WERI-Rb-1 (cell line): Measurements from ENCODE around the gene TM9SF3.

Source experiments
- DNase-seq: peaks from one replicate; pipeline ENCODE4 v3.0.0-alpha.2; 2020
- H3K27ac ChIP-seq: fragments of 250-450 bp; sonication (Bioruptor Pico); 2 replicates; pipeline ENCODE4 v1.5.1; 2020; ENCODE audit warnings: mild to moderate bottlenecking, moderate library complexity
- H3K27me3 ChIP-seq: fragments of 250-450 bp; sonication (Bioruptor Pico); 2 replicates; pipeline ENCODE4 v1.5.1; 2021; ENCODE audit warnings: mild to moderate bottlenecking, low read depth, moderate library complexity; ENCODE audit not compliant: insufficient read depth, severe bottlenecking
- H3K36me3 ChIP-seq: fragments of 250-450 bp; sonication (Bioruptor Pico); 2 replicates; pipeline ENCODE4 v1.5.1; 2020; ENCODE audit warnings: mild to moderate bottlenecking, moderate library complexity
- H3K4me3 ChIP-seq: 2 replicates; pipeline ENCODE4 v1.5.1; 2011; ENCODE audit warnings: low read depth, mild to moderate bottlenecking, control low read depth, low read length
- H3K9me3 ChIP-seq: fragments of 250-450 bp; sonication (Bioruptor Pico); 2 replicates; pipeline ENCODE4 v1.5.1; 2021; ENCODE audit warnings: mild to moderate bottlenecking, moderate library complexity; ENCODE audit not compliant: severe bottlenecking
- CTCF ChIP-seq: IDR thresholded peaks from 2 replicates; pipeline ENCODE4 v1.5.1; 2011; ENCODE audit warnings: low read depth, mild to moderate bottlenecking, control low read depth, inconsistent platforms, low read length

Gene TM9SF3

GRCh38 chr10:96616961-96617360 is 30.1 kb upstream of the TM9SF3 start:
- no peaks in the 10 kb centered on the region for H3K36me3 ChIP-seq
- H3K27ac ChIP-seq, result peak overlapping the region; percentile 81
- H3K4me3 ChIP-seq, result no peak overlapping the region
- no peak for TF ChIP-seq CTCF
- H3K9me3 ChIP-seq, result no peaks in the 10 kb centered on the region
- no peak for DNase-seq
- no peaks in the 10 kb centered on the region for H3K27me3 ChIP-seq

GRCh38 chr10:96614515-96614914 is 27.7 kb upstream of the TM9SF3 start:
- no peak for TF ChIP-seq CTCF
- no peaks in the 10 kb centered on the region for H3K9me3 ChIP-seq
- DNase-seq, result no peak
- no peak overlapping the region for H3K27ac ChIP-seq
- no peak overlapping the region for H3K4me3 ChIP-seq
- no peaks in the 10 kb centered on the region for H3K27me3 ChIP-seq
- H3K36me3 ChIP-seq, result no peaks in the 10 kb centered on the region

- no peak overlapping the region for H3K27ac ChIP-seq
- DNase-seq, result no peak
- H3K36me3 ChIP-seq, result no peaks in the 10 kb centered on the region
- no peak overlapping the region for H3K4me3 ChIP-seq
- no peaks in the 10 kb centered on the region for H3K27me3 ChIP-seq
- no peak for TF ChIP-seq CTCF
- H3K9me3 ChIP-seq, result no peaks in the 10 kb centered on the region
Observed at GRCh38 chr10:96613576-96613975, 26.8 kb upstream of the TM9SF3 start.

GRCh38 chr10:96612055-96612830 is 25.4 kb upstream of the TM9SF3 start:
- Histone ChIP-seq H3K36me3 (no peaks in the 10 kb centered on the region), H3K27ac (no peak overlapping the region)
- no peak for TF ChIP-seq CTCF

GRCh38 chr10:96610817-96611216 is 24.0 kb upstream of the TM9SF3 start:
- no peaks in the 10 kb centered on the region for H3K9me3 ChIP-seq
- no peak overlapping the region for H3K4me3 ChIP-seq
- no peak for DNase-seq
- no peak for TF ChIP-seq CTCF
- no peaks in the 10 kb centered on the region for H3K27me3 ChIP-seq
- H3K27ac ChIP-seq, result no peak overlapping the region
- no peaks in the 10 kb centered on the region for H3K36me3 ChIP-seq

More at GRCh38 chr10:96612055-96612830, 25.4 kb upstream of the TM9SF3 start:
- Histone ChIP-seq H3K27me3 (no peaks in the 10 kb centered on the region), H3K9me3 (no peaks in the 10 kb centered on the region), H3K4me3 (no peak overlapping the region)
- no peak for DNase-seq

- no peak for TF ChIP-seq CTCF
- Histone ChIP-seq H3K27me3 (no peaks in the 10 kb centered on the region), H3K36me3 (no peaks in the 10 kb centered on the region), H3K9me3 (no peaks in the 10 kb centered on the region), H3K27ac (peak overlapping the region; percentile 69), H3K4me3 (no peak overlapping the region)
- peak; percentile 76 for DNase-seq
Observed at GRCh38 chr10:96609510-96609909, 22.7 kb upstream of the TM9SF3 start.
